ENCODE data around the gene PCDH20. TPM values are rescaled to one million over a fixed set of nuclear protein-coding genes. Genes with fewer than 3 reads are reported as not detected.
A peak's percentile ranks its signal among the peaks of the same experiment; 100 is the strongest.

PCDH20 gene, protein sequence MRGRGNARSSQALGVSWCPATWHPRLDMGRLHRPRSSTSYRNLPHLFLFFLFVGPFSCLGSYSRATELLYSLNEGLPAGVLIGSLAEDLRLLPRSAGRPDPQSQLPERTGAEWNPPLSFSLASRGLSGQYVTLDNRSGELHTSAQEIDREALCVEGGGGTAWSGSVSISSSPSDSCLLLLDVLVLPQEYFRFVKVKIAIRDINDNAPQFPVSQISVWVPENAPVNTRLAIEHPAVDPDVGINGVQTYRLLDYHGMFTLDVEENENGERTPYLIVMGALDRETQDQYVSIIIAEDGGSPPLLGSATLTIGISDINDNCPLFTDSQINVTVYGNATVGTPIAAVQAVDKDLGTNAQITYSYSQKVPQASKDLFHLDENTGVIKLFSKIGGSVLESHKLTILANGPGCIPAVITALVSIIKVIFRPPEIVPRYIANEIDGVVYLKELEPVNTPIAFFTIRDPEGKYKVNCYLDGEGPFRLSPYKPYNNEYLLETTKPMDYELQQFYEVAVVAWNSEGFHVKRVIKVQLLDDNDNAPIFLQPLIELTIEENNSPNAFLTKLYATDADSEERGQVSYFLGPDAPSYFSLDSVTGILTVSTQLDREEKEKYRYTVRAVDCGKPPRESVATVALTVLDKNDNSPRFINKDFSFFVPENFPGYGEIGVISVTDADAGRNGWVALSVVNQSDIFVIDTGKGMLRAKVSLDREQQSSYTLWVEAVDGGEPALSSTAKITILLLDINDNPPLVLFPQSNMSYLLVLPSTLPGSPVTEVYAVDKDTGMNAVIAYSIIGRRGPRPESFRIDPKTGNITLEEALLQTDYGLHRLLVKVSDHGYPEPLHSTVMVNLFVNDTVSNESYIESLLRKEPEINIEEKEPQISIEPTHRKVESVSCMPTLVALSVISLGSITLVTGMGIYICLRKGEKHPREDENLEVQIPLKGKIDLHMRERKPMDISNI
- under 1 TPM; 0.29 to 0.98 (median 0.64) TPM for total RNA-seq

DNA sequence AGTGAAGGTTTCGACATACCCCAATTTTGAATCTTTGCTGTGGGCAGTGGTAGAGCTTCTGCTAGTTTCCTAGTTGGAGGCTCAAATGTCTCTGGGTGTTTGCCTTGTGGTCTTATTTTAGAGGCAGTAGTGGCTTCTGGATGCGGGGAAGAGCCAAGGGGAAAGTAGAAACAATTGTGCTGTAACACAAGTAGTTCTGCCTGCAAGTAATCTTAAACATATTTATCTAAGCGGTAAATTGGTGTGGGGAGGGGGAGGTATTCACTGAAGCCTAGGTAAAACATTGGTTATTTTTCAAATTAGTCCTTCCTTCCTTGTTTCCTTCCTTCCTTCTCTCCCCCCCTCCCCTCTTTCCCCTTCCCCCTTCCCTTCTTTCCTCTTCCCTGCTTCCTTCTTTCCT lies at the start of gene PCDH20:
TSS of gene PCDH20 (minus strand) at position 101 of the 400 bp plus-strand sequence. CDS start 691 bp downstream, outside the sequence.
- H3K27me3 ChIP-seq = peaks cover 0 to 34% of the 10 kb centered on the region in 2 donors
- H3K4me1 ChIP-seq = no peaks in the 10 kb centered on the region
- no peak within 1 kb of the TSS for H3K27ac ChIP-seq
- peak within 1 kb of the TSS; percentile 22 to 55 (median 39) for H3K4me3 ChIP-seq
- no peaks in the 10 kb centered on the region for H3K36me3 ChIP-seq
- TF ChIP-seq, protein P1, sequence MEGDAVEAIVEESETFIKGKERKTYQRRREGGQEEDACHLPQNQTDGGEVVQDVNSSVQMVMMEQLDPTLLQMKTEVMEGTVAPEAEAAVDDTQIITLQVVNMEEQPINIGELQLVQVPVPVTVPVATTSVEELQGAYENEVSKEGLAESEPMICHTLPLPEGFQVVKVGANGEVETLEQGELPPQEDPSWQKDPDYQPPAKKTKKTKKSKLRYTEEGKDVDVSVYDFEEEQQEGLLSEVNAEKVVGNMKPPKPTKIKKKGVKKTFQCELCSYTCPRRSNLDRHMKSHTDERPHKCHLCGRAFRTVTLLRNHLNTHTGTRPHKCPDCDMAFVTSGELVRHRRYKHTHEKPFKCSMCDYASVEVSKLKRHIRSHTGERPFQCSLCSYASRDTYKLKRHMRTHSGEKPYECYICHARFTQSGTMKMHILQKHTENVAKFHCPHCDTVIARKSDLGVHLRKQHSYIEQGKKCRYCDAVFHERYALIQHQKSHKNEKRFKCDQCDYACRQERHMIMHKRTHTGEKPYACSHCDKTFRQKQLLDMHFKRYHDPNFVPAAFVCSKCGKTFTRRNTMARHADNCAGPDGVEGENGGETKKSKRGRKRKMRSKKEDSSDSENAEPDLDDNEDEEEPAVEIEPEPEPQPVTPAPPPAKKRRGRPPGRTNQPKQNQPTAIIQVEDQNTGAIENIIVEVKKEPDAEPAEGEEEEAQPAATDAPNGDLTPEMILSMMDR (IDR thresholded peaks at IDR 0.05) = no peak
- no peak for TF ChIP-seq POLR2A (IDR thresholded peaks at IDR 0.05)
- intact Hi-C loops (cut with DNase I; ENCODE audit: low total_unique reads) = no loop called here
- no peaks in the 10 kb centered on the region for H3K9me3 ChIP-seq
- no peak for DNase-seq (ENCODE audit: low spot score in 2 of 2)

DNA sequence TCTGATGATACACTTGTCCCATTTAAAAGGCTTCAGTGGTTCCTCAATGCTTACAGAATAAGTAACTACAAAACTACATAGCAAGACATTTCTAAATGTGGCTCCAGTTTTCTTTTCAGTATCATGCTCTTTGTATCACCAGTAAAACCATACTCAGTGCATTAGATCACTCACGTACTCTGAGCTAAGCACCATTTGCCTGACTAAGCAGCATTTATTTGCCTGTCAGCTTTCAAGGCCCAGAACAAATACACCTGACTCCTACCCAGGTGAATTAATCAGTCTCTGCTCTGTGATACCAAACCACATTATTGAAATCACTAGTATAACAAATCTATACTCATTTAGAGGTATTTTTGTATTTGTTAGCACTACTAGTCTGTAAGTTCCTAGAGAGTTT lies 47.4 kb upstream of the PCDH20 start:
- Histone ChIP-seq H3K9me3 (no peaks in the 10 kb centered on the region), H3K27ac (no peak overlapping the region)

DNA sequence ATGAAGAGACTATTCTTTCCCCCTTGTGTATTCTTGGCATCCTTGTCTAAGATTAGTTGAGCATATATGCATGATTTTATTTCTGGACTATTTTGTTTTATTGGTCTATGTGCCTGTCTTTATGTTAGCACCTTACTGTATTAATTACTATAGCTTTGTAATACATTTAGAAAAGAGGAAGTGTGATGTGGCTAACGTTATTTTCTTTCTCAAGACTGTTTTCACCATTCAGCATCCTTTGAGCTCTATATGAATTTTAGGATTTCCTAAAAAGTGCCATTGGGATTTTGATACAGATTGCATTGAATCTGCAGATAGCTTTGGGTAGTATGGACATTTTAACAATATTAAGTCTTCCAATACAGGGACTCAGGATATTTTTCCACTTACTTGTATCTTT lies 37.5 kb upstream of the PCDH20 start:
- TF ChIP-seq, protein P1 (IDR thresholded peaks at IDR 0.05) = no peak
- no peak for TF ChIP-seq POLR2AphosphoS5 (IDR thresholded peaks at IDR 0.05)
- TF ChIP-seq POLR2A (IDR thresholded peaks at IDR 0.05) = no peak
- Histone ChIP-seq H3K9me3 (no peaks in the 10 kb centered on the region), H3K27ac (no peak overlapping the region), H3K4me3 (no peak overlapping the region), H3K36me3 (no peaks in the 10 kb centered on the region), H3K4me1 (no peaks in the 10 kb centered on the region), H3K27me3 (no peaks in the 10 kb centered on the region)
- intact Hi-C loops (cut with DNase I; ENCODE audit: low total_unique reads) = no loop called here
- DNase-seq (ENCODE audit: low spot score in 2 of 2) = no peak

More for the DNA sequence above, 47.4 kb upstream of the PCDH20 start:
- Histone ChIP-seq H3K36me3 (no peaks in the 10 kb centered on the region), H3K27me3 (no peaks in the 10 kb centered on the region), H3K4me3 (no peak overlapping the region), H3K4me1 (no peaks in the 10 kb centered on the region)
- DNase-seq (ENCODE audit: low spot score in 2 of 2) = no peak
- TF ChIP-seq POLR2A (IDR thresholded peaks at IDR 0.05) = no peak
- TF ChIP-seq, protein P1 (IDR thresholded peaks at IDR 0.05) = no peak
- no peak for TF ChIP-seq POLR2AphosphoS5 (IDR thresholded peaks at IDR 0.05)
- intact Hi-C loops (cut with DNase I; ENCODE audit: low total_unique reads) = no loop called here

DNA sequence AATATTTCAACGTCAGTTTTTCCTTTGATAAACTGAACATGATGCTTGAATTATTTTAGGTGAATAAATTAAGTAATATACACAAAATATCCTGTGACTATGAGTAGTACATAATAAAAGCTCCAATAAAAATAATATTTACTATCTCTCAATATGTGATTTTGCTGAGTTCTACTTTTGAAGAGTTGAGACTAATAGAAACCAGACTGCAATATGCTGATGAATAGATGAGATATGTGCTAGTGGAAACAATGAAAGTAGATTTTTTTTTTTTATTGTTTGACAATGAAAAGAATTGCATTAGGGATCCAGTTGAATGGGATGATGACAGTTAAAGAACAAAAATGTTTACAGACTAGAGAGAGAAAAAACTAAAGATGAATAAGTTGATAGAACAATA lies 16.4 kb upstream of the PCDH20 start:
- Histone ChIP-seq H3K4me3 (no peak overlapping the region), H3K36me3 (no peaks in the 10 kb centered on the region), H3K4me1 (no peaks in the 10 kb centered on the region), H3K27ac (no peak overlapping the region), H3K27me3 (no peaks in the 10 kb centered on the region), H3K9me3 (no peaks in the 10 kb centered on the region)
- DNase-seq (ENCODE audit: low spot score in 2 of 2) = no peak
- intact Hi-C loops (cut with DNase I; ENCODE audit: low total_unique reads) = no loop called here
- TF ChIP-seq POLR2A (IDR thresholded peaks at IDR 0.05) (no peak), POLR2AphosphoS5 (IDR thresholded peaks at IDR 0.05) (no peak)
- TF ChIP-seq, protein P1 (IDR thresholded peaks at IDR 0.05) = no peak

Measured in breast epithelium (tissue), 4 donors.